Fibroblast of pulmonary artery (primary cell): ENCODE results near the gene VAV2.

Experiments used
- DNase-seq: peaks from one replicate; pipeline ENCODE4 v3.0.0-alpha.2; 2010; ENCODE audit warnings: low read depth
- H3K4me3 ChIP-seq: replicated peaks from 2 replicates; pipeline ENCODE4 v1.5.1; 2011; ENCODE audit warnings: low read depth, mild to moderate bottlenecking, control low read depth, low read length, moderate library complexity
- CTCF ChIP-seq: IDR thresholded peaks from 2 replicates; pipeline ENCODE4 v1.5.1; 2011; ENCODE audit warnings: mild to moderate bottlenecking, control low read depth, low read length, inconsistent platforms; ENCODE audit errors: missing control alignments

VAV2 gene

GRCh38 chr9:133986774-133987445 is 5.2 kb downstream of the VAV2 start:
- TF ChIP-seq CTCF, result no peak
- no peak overlapping the region for H3K4me3 ChIP-seq
- no peak for DNase-seq

- H3K4me3 ChIP-seq, result no peak overlapping the region
- DNase-seq, result no peak
- no peak for TF ChIP-seq CTCF
Measured at GRCh38 chr9:133986061-133986460, 6.1 kb downstream of the VAV2 start.

- no peak overlapping the region for H3K4me3 ChIP-seq
- no peak for TF ChIP-seq CTCF
- DNase-seq, result no peak
Measured at GRCh38 chr9:133982971-133983720, 9.0 kb downstream of the VAV2 start.

GRCh38 chr9:133981958-133982681 is 10.0 kb downstream of the VAV2 start:
- no peak overlapping the region for H3K4me3 ChIP-seq
- no peak for TF ChIP-seq CTCF
- no peak for DNase-seq

GRCh38 chr9:133981589-133981957 is 10.6 kb downstream of the VAV2 start:
- no peak overlapping the region for H3K4me3 ChIP-seq
- TF ChIP-seq CTCF, result no peak
- DNase-seq, result no peak

- H3K4me3 ChIP-seq, result no peak overlapping the region
- no peak for DNase-seq
- TF ChIP-seq CTCF, result no peak
Measured at GRCh38 chr9:133980864-133981588, 11.1 kb downstream of the VAV2 start.
